Thyroid gland (tissue), 4 donors: ENCODE results near the gene AFF2. TPM values are rescaled to one million over a fixed set of nuclear protein-coding genes. Genes with fewer than 3 reads are reported as not detected.

Experiments used
- DNase-seq, 2 donors: peaks; one replicate each; pipeline ENCODE4 v3.0.0-alpha.2; 2019
- H3K27ac ChIP-seq, 3 donors: fragments of 200-600 bp; sonication (generic); 1 replicate in 2 of 3; 2 replicates in 1 of 3; pipeline ENCODE4 v1.5.1; 2016 to 2019; ENCODE audit warnings: mild to moderate bottlenecking in 1 of 3, moderate library complexity in 1 of 3
- H3K27me3 ChIP-seq: fragments of 200-600 bp; sonication (generic); one replicate; pipeline ENCODE4 v1.5.1; 2019
- H3K36me3 ChIP-seq, 2 donors: fragments of 200-600 bp; sonication (generic); one replicate each; pipeline ENCODE4 v1.5.1; 2016 to 2019
- H3K4me1 ChIP-seq, 2 donors: fragments of 200-600 bp; sonication (generic); one replicate each; pipeline ENCODE4 v1.5.1; 2017 to 2019
- H3K4me3 ChIP-seq, 3 donors: fragments of 200-600 bp; sonication (generic); replicated peaks in 1 of 3; 1 replicate in 2 of 3; 2 replicates in 1 of 3; pipeline ENCODE4 v1.5.1; 2016; ENCODE audit warnings: mild to moderate bottlenecking in 1 of 3
- H3K9me3 ChIP-seq: fragments of 200-600 bp; sonication (generic); one replicate; pipeline ENCODE4 v1.5.1; 2017
- CTCF ChIP-seq, 6 experiments: fragments of 200-600 bp in 3 of 6; fragments of 450-650 bp in 3 of 6; sonication (generic) in 3 of 6; IDR thresholded peaks; one replicate each; pipeline ENCODE4 v1.5.1; 2016 to 2019; ENCODE audit warnings: antibody characterized with exemption in 6 of 6, mild to moderate bottlenecking in 2 of 6, inconsistent platforms in 1 of 6, moderate library complexity in 1 of 6
- POLR2A ChIP-seq, 2 donors: fragments of 450-650 bp; IDR thresholded peaks; one replicate each; pipeline ENCODE4 v1.6.1; 2017; ENCODE audit warnings: antibody characterized with exemption in 2 of 2, mild to moderate bottlenecking in 2 of 2, moderate library complexity in 1 of 2
- WGBS, 2 donors: methylation state at CpG; one replicate each; pipeline ENCODE4 v1.1.5; 2017; 5-methylcytosine and 5-hydroxymethylcytosine counted together
- intact Hi-C: fragments of 100-400 bp; cut with DNase I; formaldehyde crosslinking; loops from one replicate; pipeline ENCODE4 v1.15.1; 2023
- total RNA-seq, 4 donors: library from RNA; depleted of rRNA; stranded (reverse); fragments of >200 nt; gene quantifications; one replicate each; pipeline ENCODE4 v1.2.3, GENCODE V29; 2016

Gene AFF2
- total RNA-seq, 4 donors from 2014 or later, result 3.7 to 6.5 (median 4.4) TPM

DNA sequence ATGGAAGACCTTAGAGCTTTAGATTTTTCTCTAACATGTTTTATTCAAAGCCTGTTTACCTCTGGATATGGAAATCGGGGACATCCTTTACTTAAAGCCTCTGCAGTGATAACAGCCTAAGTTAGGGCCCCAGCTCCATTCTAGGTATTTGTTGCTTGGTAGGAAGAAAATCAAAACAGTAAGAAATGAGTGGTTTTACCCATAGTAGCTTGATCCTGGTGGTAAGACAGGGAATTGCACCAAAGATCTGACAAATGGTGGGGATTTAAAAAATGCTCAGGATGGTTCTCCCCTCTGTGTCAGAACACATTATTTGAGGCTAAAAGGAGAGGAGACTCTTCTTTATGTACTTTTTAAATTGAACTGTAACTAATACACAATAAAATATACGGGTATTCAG is 52.4 kb downstream of the AFF2 start:
- 91 to 94% methylated on average over 2 of the region's 2 CpGs for WGBS, 2 donors
- intact Hi-C loops, result no loop called here

GRCh38 chrX:148555101-148555500 is 54.7 kb downstream of the AFF2 start:
- Histone ChIP-seq H3K27ac (no peak overlapping the region), H3K4me3 (no peak overlapping the region), H3K9me3 (no peaks in the 10 kb centered on the region), H3K36me3 (no peaks in the 10 kb centered on the region), H3K27me3 (no peaks in the 10 kb centered on the region), H3K4me1 (no peaks in the 10 kb centered on the region)
- no peak for DNase-seq
- intact Hi-C loops, result no loop called here
- TF ChIP-seq POLR2A (IDR thresholded peaks at IDR 0.05) (no peak), CTCF (IDR thresholded peaks at IDR 0.05) (no peak)
- 81 to 89% methylated on average over 3 of the region's 3 CpGs for WGBS, 2 donors

More for the DNA sequence above, 52.4 kb downstream of the AFF2 start:
- no peak overlapping the region for H3K27ac ChIP-seq
- no peaks in the 10 kb centered on the region for H3K9me3 ChIP-seq
- no peaks in the 10 kb centered on the region for H3K4me1 ChIP-seq
- TF ChIP-seq CTCF (IDR thresholded peaks at IDR 0.05) (no peak), POLR2A (IDR thresholded peaks at IDR 0.05) (no peak)
- DNase-seq, result no peak
- H3K36me3 ChIP-seq, result no peaks in the 10 kb centered on the region
- H3K4me3 ChIP-seq, result no peak overlapping the region
- H3K27me3 ChIP-seq, result no peaks in the 10 kb centered on the region

DNA sequence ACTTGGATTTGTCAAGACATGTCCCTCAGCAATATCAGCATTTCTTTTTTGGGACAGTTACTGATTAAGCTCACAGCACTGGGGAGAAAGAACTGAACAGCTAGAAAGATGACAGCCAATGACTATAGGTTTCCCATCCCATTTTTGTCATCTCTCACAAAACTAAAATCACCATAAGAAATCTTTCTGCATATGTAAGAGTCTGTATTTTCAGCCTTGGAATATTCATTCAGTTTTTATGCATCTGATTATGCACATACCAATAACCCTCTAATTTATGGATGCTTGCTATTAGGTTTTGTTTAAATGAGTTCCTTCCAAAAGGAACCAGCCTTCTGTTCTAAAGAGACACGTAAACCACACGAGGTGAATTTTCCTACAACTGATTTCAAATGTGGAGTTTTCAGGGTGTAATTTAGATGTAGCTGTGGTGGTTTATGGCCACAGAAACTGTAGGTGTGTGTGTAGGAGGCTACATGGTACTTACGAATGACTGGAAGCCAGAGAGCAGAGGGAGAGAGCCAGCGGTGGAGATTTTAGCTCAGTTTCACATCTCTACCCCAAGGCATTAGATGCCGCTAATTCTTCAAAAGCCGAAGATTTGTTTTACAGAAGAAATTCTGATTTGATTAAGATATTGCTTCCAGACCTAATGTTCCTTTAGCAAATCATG is 55.3 kb downstream of the AFF2 start:
- Histone ChIP-seq H3K4me1 (no peaks in the 10 kb centered on the region), H3K4me3 (no peak overlapping the region), H3K27me3 (no peaks in the 10 kb centered on the region), H3K36me3 (no peaks in the 10 kb centered on the region), H3K9me3 (no peaks in the 10 kb centered on the region), H3K27ac (no peak overlapping the region)
- intact Hi-C loops, result no loop called here
- TF ChIP-seq POLR2A (IDR thresholded peaks at IDR 0.05) (no peak), CTCF (IDR thresholded peaks at IDR 0.05) (no peak)
- WGBS, 2 donors, result 75 to 99% methylated on average over 6 of the region's 6 CpGs
- DNase-seq, result no peak

DNA sequence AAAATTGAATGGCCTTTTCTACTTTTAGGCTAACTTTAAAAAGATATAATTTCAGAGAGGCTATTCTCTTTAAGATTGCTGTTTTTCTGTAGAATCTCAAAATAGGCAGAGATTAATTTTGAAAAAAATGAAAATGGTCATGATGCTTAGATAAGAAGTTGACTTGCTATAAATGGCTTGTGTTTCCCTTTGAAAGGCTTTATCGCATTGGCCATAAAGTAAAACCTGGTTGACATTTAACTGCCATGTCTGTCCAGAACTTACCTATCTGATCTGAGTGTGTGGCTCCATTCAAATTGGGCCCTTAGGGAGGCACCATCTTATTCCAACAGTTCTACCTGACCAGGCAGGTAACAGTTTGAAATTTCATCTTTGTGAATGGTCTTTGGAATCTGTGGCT is 56.1 kb downstream of the AFF2 start:
- Histone ChIP-seq H3K36me3 (no peaks in the 10 kb centered on the region), H3K4me3 (no peak overlapping the region), H3K27ac (no peak overlapping the region), H3K9me3 (no peaks in the 10 kb centered on the region), H3K27me3 (no peaks in the 10 kb centered on the region), H3K4me1 (no peaks in the 10 kb centered on the region)
- DNase-seq, result no peak
- TF ChIP-seq CTCF (IDR thresholded peaks at IDR 0.05) (no peak), POLR2A (IDR thresholded peaks at IDR 0.05) (no peak)
- intact Hi-C loops, result no loop called here
- 90 to 95% methylated on average over 1 of the region's 1 CpG for WGBS, 2 donors

DNA sequence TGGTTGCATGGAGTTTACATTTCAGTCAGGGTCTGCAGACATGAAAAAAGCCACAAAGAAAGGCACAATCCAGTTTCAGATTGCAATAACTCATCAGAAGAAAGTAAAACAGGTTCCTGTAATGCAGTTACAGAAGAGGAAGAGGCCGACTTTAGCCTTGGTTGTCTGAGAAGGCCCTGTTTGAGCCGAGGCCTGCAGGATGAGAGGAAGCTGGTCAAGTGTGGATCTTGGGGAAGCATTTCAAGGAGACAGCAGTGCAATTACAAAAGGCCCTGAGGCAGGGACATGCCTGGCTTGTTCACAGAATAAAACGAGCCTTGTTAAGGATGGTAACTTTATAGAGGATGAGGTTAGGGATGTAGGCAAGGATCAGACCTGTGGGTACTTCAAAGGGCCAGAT is 62.4 kb downstream of the AFF2 start:
- 48% methylated on average over 3 of the region's 3 CpGs for WGBS, 2 donors
- H3K9me3 ChIP-seq, result no peaks in the 10 kb centered on the region
- H3K36me3 ChIP-seq, result no peaks in the 10 kb centered on the region

More for the DNA sequence above, 62.4 kb downstream of the AFF2 start:
- intact Hi-C loops, result no loop called here
- Histone ChIP-seq H3K27ac (no peak overlapping the region), H3K4me3 (no peak overlapping the region), H3K27me3 (no peaks in the 10 kb centered on the region), H3K4me1 (no peaks in the 10 kb centered on the region)
- TF ChIP-seq CTCF (IDR thresholded peaks at IDR 0.05) (no peak), POLR2A (IDR thresholded peaks at IDR 0.05) (no peak)
- DNase-seq, result no peak
